AG04450 (cell line): ENCODE measurements around the gene SDSL. TPM values are rescaled to one million over a fixed set of nuclear protein-coding genes. Genes with fewer than 3 reads are reported as not detected.

ENCODE experiments used
- CTCF ChIA-PET: fragments of 300-600, 350-600 bp; formaldehyde crosslinking; extraction: SDS; loops from one replicate; lab custom pipeline; 2022; ENCODE audit warnings: antibody characterized with exemption, inconsistent platforms; lab: Charles Lee
- POLR2A ChIA-PET: fragments of 350-600 bp; formaldehyde crosslinking; extraction: SDS; loops from one replicate; lab custom pipeline; 2021; ENCODE audit warnings: antibody characterized with exemption, inconsistent platforms; lab: Yijun Ruan, JAX
- DNase-seq: peaks from one replicate; pipeline ENCODE4 v3.0.0-alpha.2; 2011; ENCODE audit warnings: low read depth, low spot score
- H3K27ac ChIP-seq: one replicate; pipeline ENCODE4 v1.5.1; 2012; ENCODE audit warnings: low read depth, low read length, control low read depth
- H3K27me3 ChIP-seq: one replicate; pipeline ENCODE4 v1.6.0; 2012; ENCODE audit warnings: low read length; ENCODE audit not compliant: control insufficient read depth, insufficient read depth
- H3K4me3 ChIP-seq: 2 replicates; pipeline ENCODE4 v1.5.1; 2011; ENCODE audit warnings: mild to moderate bottlenecking, low read depth, low read length, control low read depth
- H3K9me3 ChIP-seq: 2 replicates; pipeline ENCODE4 v1.5.1; 2012; ENCODE audit warnings: low read length; ENCODE audit not compliant: control insufficient read depth, insufficient read depth
- polyA plus RNA-seq: library from polyadenylated mRNA; depleted of rRNA; stranded (reverse); fragments of >200 nt; gene quantifications from 2 replicates; pipeline ENCODE4 v1.2.3, GENCODE V29; 2011
- TF ChIP-seq, protein P1 (sequence below): IDR thresholded peaks from 2 replicates; pipeline ENCODE4 v1.5.1; 2011; ENCODE audit warnings: low read depth, low read length, control low read depth, inconsistent platforms

The SDSL gene
- polyA plus RNA-seq, 1 experiment = 10.0 TPM

DNA sequence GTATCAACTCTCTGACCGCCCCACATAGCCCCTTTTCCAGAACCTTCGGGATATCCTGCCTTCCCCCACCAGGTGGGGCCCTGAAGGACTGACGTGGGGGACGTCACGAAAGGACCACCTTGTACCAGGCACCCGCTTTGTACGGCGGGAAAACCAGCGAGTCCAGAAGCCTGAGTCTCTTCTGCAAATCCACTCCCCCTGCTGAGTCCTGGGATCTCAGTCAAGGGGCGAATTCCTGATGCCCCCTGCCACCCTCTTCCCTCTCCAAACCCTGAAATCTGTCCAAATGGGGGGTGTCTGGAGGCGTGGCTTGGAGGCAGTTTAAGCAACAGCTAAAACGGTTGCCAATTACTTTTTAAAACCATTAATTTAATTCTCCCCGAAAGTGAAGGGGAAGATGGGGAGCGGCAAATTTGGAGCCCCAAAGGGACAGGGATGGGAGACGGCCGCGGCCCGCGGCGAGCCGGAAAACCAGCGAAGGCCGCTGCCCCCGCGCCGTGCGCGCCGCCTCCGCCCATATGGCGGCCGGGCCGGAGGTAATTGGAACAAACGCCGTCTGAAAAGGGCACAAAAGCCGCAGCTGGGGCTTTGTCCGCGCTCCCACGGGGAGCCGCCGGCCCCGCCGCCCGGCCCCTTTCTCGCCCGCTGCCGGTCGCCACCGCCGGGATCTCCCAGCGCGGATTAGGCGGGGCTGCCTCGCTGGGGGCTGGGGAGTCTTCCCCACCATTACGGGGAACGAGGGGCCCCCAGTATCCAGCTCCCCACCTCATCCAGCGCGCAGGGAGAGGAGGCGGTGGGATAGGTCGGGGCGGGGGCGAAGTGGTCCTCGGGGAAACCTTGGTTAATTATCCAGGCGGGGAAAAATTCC lies 42.9 kb downstream of the SDSL start:
- TF ChIP-seq, protein P1, sequence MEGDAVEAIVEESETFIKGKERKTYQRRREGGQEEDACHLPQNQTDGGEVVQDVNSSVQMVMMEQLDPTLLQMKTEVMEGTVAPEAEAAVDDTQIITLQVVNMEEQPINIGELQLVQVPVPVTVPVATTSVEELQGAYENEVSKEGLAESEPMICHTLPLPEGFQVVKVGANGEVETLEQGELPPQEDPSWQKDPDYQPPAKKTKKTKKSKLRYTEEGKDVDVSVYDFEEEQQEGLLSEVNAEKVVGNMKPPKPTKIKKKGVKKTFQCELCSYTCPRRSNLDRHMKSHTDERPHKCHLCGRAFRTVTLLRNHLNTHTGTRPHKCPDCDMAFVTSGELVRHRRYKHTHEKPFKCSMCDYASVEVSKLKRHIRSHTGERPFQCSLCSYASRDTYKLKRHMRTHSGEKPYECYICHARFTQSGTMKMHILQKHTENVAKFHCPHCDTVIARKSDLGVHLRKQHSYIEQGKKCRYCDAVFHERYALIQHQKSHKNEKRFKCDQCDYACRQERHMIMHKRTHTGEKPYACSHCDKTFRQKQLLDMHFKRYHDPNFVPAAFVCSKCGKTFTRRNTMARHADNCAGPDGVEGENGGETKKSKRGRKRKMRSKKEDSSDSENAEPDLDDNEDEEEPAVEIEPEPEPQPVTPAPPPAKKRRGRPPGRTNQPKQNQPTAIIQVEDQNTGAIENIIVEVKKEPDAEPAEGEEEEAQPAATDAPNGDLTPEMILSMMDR = no peak
- ChIA-PET POLR2A (no interaction called here), CTCF (interaction anchor here (0.6 kb wide), 1 partner anchor 444 kb away, joined by 11 read pairs; no protein-coding TSS in a partner anchor)
- DNase-seq = no peak
- H3K4me3 ChIP-seq = no peak overlapping the region
- H3K27ac ChIP-seq = no peak overlapping the region
- no peaks in the 10 kb centered on the region; the same call in 1 of the 2 replicates for H3K9me3 ChIP-seq
- peaks cover 80% of the 10 kb centered on the region for H3K27me3 ChIP-seq

DNA sequence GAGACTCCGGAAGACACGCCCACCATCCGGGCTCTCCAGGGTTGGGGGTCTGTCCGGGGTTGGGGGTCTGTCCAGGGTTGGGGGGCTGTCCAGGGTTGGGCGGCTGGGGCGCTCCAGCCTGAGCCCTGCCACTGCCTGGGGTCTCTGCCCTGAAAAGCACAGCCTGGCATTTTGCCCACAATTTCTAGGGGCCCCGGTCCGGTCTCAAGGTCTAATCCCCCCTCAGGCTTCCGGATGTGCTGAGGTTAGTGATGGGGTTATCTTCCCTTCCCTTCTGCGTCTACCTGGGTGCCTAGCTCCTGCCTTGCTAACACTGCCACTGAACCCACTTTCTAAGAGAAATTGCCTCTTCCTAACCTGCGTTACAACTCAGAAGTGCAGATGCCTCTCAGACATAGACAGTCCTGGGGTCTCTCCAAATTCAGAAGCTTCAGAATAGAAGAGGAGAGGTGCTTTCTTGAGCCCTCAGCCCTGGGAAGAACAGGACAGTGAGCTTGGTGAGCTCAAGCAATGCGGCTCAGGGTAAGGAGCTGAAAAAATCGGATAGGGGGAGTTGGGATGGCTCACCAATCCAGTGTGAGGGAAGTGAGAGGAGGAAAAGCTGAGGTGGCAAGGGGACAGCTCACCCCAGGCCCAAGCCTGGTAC lies 43.8 kb downstream of the SDSL start:
- TF ChIP-seq, protein P1 = no peak
- Histone ChIP-seq H3K27me3 (peaks cover 89% of the 10 kb centered on the region), H3K9me3 (no peaks in the 10 kb centered on the region; the same call in 1 of the 2 replicates), H3K27ac (no peak overlapping the region), H3K4me3 (no peak overlapping the region)
- no peak for DNase-seq
- POLR2A ChIA-PET = no interaction called here
- CTCF ChIA-PET = interaction anchor here (0.8 kb wide), 1 partner anchor 269 kb away, joined by 3 read pairs; no protein-coding TSS in a partner anchor

DNA sequence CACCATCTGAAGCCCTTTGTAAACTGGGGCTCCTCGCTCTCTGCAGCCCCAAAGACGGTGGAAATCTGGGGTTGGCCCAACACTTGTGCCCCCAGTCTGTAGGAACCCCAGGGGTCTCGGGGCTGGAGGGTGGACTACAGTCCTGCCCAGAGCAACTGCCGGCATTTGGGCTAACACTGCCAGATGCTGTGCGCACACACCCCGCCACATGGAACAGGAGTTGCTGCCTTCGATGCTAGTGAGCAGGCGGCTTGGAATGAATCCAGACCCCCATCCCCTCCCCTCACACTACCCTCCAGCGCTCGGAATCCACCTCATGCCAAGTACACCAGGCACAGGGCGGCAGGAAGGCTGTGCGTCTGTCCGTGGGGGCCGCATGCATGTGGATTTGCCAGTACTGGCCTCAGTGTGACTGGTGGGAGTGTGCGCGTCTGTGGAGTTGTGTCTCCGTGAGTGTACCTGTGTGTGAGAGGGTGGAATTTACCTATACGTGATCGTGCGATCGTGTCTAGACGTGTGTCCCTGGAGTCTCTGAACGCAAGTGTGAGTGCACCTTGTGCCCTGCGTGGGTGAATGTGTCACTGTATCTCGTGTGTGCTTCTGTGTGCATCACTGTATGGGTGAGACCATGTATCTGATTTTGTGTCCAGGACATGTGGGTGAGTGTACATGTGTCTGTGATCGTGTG lies 44.4 kb downstream of the SDSL start:
- TF ChIP-seq, protein P1 = no peak
- Histone ChIP-seq H3K27me3 (peaks cover 90% of the 10 kb centered on the region), H3K4me3 (no peak overlapping the region; the same call in 1 of the 2 replicates), H3K9me3 (no peaks in the 10 kb centered on the region; the same call in 1 of the 2 replicates), H3K27ac (no peak overlapping the region)
- ChIA-PET POLR2A (no interaction called here), CTCF (interaction anchor here (0.8 kb wide), 1 partner anchor 269 kb away, joined by 3 read pairs; no protein-coding TSS in a partner anchor)
- DNase-seq = no peak

DNA sequence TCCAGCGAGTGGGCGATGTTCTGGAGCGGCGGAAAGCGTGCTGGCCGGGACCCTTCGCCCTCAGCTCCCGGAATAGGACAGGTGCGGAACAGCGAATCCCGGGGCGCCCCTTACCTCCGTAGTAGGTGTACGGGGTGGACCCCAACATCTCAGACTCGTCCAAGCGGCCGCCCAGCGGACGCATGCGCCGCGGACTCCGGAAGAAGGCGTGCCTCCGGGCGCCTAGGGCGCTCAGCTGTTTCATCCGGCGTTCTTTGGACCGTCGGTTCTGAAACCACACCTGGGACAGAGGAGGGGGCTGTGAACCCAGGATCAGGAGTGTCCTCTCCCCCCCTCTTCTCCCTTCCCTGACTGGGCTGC lies 44.9 kb downstream of the SDSL start:
- H3K4me3 ChIP-seq = peak overlapping the region; percentile 47
- POLR2A ChIA-PET = no interaction called here
- CTCF ChIA-PET = no interaction called here
- H3K27ac ChIP-seq = no peak overlapping the region
- no peaks in the 10 kb centered on the region; the same call in 1 of the 2 replicates for H3K9me3 ChIP-seq
- TF ChIP-seq, protein P1 = no peak
- peaks cover 94% of the 10 kb centered on the region for H3K27me3 ChIP-seq
- no peak for DNase-seq
